Endothelial cell (in vitro differentiated cells): ENCODE results near the gene C4orf51. TPM values are rescaled to one million over a fixed set of nuclear protein-coding genes. Genes with fewer than 3 reads are reported as not detected.
"Not testable (repeated sequence)": the region's sequence is repeated elsewhere in the genome, so short reads cannot be mapped to it uniquely, and the experiment has no call there.

ENCODE experiments used
- DNase-seq: peaks from one replicate; pipeline ENCODE4 v3.0.0; 2021; ENCODE audit warnings: low spot score
- H3K27ac Mint-ChIP-seq: one replicate; pipeline ENCODE4 v1.8.0; 2021; ENCODE audit warnings: mixed read lengths, inconsistent platforms; ENCODE audit not compliant: unreplicated experiment
- H3K27me3 Mint-ChIP-seq: one replicate; pipeline ENCODE4 v1.8.0; 2021; ENCODE audit warnings: mild to moderate bottlenecking, moderate library complexity, mixed read lengths, inconsistent platforms; ENCODE audit not compliant: unreplicated experiment
- H3K36me3 Mint-ChIP-seq: one replicate; pipeline ENCODE4 v1.8.0; 2021; ENCODE audit warnings: mild to moderate bottlenecking, low read depth, mixed read lengths, inconsistent platforms; ENCODE audit not compliant: unreplicated experiment
- H3K4me1 Mint-ChIP-seq: one replicate; pipeline ENCODE4 v1.8.0; 2021; ENCODE audit warnings: mild to moderate bottlenecking, mixed read lengths, inconsistent platforms; ENCODE audit not compliant: unreplicated experiment
- H3K4me3 Mint-ChIP-seq: one replicate; pipeline ENCODE4 v1.8.0; 2021; ENCODE audit warnings: mild to moderate bottlenecking, mixed read lengths, inconsistent platforms; ENCODE audit not compliant: unreplicated experiment
- H3K9me3 Mint-ChIP-seq: one replicate; pipeline ENCODE4 v1.8.0; 2021; ENCODE audit warnings: mixed read lengths, inconsistent platforms; ENCODE audit not compliant: unreplicated experiment
- long read RNA-seq: library from polyadenylated mRNA; unstranded; transcript quantifications from one replicate; pipeline ENCODE4 v2.0.0, GENCODE V29; 2020; ENCODE audit not compliant: unreplicated experiment
- total RNA-seq: library from RNA; stranded (reverse); fragmentation: NEBNext Ultra II Directional; extraction: Animal tissue kit (Norgen Biotek cat#: 25700); gene quantifications from one replicate; pipeline ENCODE4 v1.2.1, GENCODE V29; 2021; ENCODE audit not compliant: unreplicated experiment
- TF ChIP-seq, protein P1 (sequence below): fragments of 200-600 bp; sonication (generic); IDR thresholded peaks from one replicate; pipeline ENCODE4 v1.5.0; 2021; ENCODE audit warnings: antibody characterized with exemption; ENCODE audit not compliant: unreplicated experiment

C4orf51 gene
- total RNA-seq, result not detected
- long read RNA-seq, result 0 reads

DNA sequence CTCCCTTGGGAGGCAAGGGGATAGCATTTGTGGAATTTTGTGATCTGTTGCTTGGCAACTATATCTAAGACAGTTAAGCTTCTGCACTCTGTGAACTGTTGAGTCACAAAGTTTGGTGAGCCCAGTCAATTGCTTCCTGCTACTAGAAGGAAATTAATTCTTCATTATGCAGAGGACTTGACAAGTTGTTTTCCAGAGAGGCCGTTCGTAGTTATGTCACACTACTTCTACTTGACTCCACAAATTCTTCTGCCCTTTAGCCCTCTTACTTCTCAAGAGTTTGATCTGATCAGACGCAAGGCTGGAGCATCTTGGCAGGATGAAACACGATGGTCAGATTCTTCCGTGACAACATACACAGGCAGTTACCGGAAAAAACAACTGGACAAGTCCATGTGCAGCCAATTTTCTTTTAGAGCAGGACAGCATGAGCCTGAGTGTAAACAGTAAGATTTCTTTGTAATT is at the start of gene C4orf51:
Gene C4orf51 (plus strand): TSS at position 156 of the 465 bp plus-strand sequence. CDS start 58 bp downstream, at position 214.
- Mint-ChIP-seq H3K27ac (no peak within 1 kb of the TSS), H3K4me1 (no peaks in the 10 kb centered on the region), H3K27me3 (no peaks in the 10 kb centered on the region), H3K9me3 (peaks cover 8% of the 10 kb centered on the region), H3K36me3 (no peaks in the 10 kb centered on the region), H3K4me3 (no peak within 1 kb of the TSS)
- DNase-seq, result no peak
- TF ChIP-seq, protein P1, sequence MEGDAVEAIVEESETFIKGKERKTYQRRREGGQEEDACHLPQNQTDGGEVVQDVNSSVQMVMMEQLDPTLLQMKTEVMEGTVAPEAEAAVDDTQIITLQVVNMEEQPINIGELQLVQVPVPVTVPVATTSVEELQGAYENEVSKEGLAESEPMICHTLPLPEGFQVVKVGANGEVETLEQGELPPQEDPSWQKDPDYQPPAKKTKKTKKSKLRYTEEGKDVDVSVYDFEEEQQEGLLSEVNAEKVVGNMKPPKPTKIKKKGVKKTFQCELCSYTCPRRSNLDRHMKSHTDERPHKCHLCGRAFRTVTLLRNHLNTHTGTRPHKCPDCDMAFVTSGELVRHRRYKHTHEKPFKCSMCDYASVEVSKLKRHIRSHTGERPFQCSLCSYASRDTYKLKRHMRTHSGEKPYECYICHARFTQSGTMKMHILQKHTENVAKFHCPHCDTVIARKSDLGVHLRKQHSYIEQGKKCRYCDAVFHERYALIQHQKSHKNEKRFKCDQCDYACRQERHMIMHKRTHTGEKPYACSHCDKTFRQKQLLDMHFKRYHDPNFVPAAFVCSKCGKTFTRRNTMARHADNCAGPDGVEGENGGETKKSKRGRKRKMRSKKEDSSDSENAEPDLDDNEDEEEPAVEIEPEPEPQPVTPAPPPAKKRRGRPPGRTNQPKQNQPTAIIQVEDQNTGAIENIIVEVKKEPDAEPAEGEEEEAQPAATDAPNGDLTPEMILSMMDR, result no peak

GRCh38 chr4:145635117-145635516 is 44.8 kb upstream of the C4orf51 start:
- Mint-ChIP-seq H3K27me3 (no peaks in the 10 kb centered on the region), H3K9me3 (no peaks in the 10 kb centered on the region), H3K4me3 (no peak overlapping the region), H3K4me1 (peaks cover 8% of the 10 kb centered on the region), H3K36me3 (peaks cover 3% of the 10 kb centered on the region), H3K27ac (no peak overlapping the region)
- TF ChIP-seq, protein P1, result no peak
- DNase-seq, result no peak

DNA sequence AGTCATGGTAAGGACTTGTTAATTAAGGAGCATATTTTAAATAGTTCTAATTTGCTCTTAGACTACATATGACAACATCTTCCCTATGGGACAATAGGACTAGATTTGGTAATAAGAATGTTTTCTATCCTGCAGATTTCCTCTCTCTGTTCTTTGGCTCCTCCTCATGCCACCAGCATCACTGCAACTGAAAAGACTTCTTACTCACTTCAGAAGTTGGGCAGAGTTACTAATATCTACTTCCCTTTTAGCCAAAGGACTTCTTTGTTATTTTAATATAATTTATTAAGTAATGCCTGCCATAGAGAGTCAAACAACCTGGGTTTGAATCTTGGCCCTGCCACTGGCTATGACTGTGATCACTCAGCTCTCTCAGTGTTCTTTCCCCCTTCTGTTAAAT is 44.3 kb upstream of the C4orf51 start:
- peaks cover 2% of the 10 kb centered on the region for H3K36me3 Mint-ChIP-seq

GRCh38 chr4:145639186-145639698 is 40.7 kb upstream of the C4orf51 start:
- H3K4me1 Mint-ChIP-seq, result peaks cover 8% of the 10 kb centered on the region
- H3K27ac Mint-ChIP-seq, result no peak overlapping the region
- TF ChIP-seq, protein P1, result no peak
- no peak for DNase-seq
- no peaks in the 10 kb centered on the region for H3K36me3 Mint-ChIP-seq
- no peaks in the 10 kb centered on the region for H3K27me3 Mint-ChIP-seq
- H3K9me3 Mint-ChIP-seq, result no peaks in the 10 kb centered on the region
- no peak overlapping the region for H3K4me3 Mint-ChIP-seq

More for the DNA sequence above, 44.3 kb upstream of the C4orf51 start:
- peaks cover 8% of the 10 kb centered on the region for H3K4me1 Mint-ChIP-seq
- no peak overlapping the region for H3K27ac Mint-ChIP-seq
- TF ChIP-seq, protein P1, result no peak
- no peaks in the 10 kb centered on the region for H3K9me3 Mint-ChIP-seq
- no peak overlapping the region for H3K4me3 Mint-ChIP-seq
- DNase-seq, result no peak
- no peaks in the 10 kb centered on the region for H3K27me3 Mint-ChIP-seq

GRCh38 chr4:145640236-145640635 is 39.7 kb upstream of the C4orf51 start:
- not testable (repeated sequence) for H3K27ac Mint-ChIP-seq, H3K27me3 Mint-ChIP-seq, H3K36me3 Mint-ChIP-seq, H3K4me3 Mint-ChIP-seq, H3K9me3 Mint-ChIP-seq, H3K4me1 Mint-ChIP-seq, DNase-seq
